Measurements from ENCODE around the gene AKAP11. TPM values are rescaled to one million over a fixed set of nuclear protein-coding genes. Genes with fewer than 3 reads are reported as not detected.

AKAP11 gene
- polyA plus RNA-seq (2012; ENCODE audit: insufficient read length, low read depth) = 3.8 TPM

- TF ChIP-seq FOXP2 (optimal IDR thresholded peaks at IDR 0.05; ENCODE audit: borderline replicate concordance, extremely low read depth, extremely low read length, insufficient read depth) (no peak), SIN3A (IDR thresholded peaks at IDR 0.05; ENCODE audit: borderline replicate concordance, insufficient read depth, low read length) (no peak), TAF1 (IDR thresholded peaks at IDR 0.05; ENCODE audit: borderline replicate concordance, insufficient read depth, low read length) (no peak), REST (IDR thresholded peaks at IDR 0.05; ENCODE audit: insufficient read depth in 1 of 2, low read depth in 2 of 2, low read length in 2 of 2) (no peak), POLR2AphosphoS5 (IDR thresholded peaks at IDR 0.05; ENCODE audit: low read depth, low read length) (no peak)
Measured at GRCh38 chr13:42272115-42272803, at the start of gene AKAP11. AKAP11 (plus strand) TSS chr13:42272152; CDS start chr13:42286349, 14,197 bp downstream.

- TF ChIP-seq TAF1 (IDR thresholded peaks at IDR 0.05; ENCODE audit: borderline replicate concordance, insufficient read depth, low read length) = no peak
- TF ChIP-seq POLR2AphosphoS5 (IDR thresholded peaks at IDR 0.05; ENCODE audit: low read depth, low read length) = no peak
- no peak for TF ChIP-seq FOXP2 (optimal IDR thresholded peaks at IDR 0.05; ENCODE audit: borderline replicate concordance, extremely low read depth, extremely low read length, insufficient read depth)
- TF ChIP-seq REST (IDR thresholded peaks at IDR 0.05; ENCODE audit: insufficient read depth in 1 of 2, low read depth in 2 of 2, low read length in 2 of 2) = no peak
- TF ChIP-seq SIN3A (IDR thresholded peaks at IDR 0.05; ENCODE audit: borderline replicate concordance, insufficient read depth, low read length) = no peak
Measured at GRCh38 chr13:42223681-42224080, 48.3 kb upstream of the AKAP11 start.

- TF ChIP-seq FOXP2 (optimal IDR thresholded peaks at IDR 0.05; ENCODE audit: borderline replicate concordance, extremely low read depth, extremely low read length, insufficient read depth) (no peak), POLR2AphosphoS5 (IDR thresholded peaks at IDR 0.05; ENCODE audit: low read depth, low read length) (no peak), REST (IDR thresholded peaks at IDR 0.05; ENCODE audit: insufficient read depth in 1 of 2, low read depth in 2 of 2, low read length in 2 of 2) (no peak), SIN3A (IDR thresholded peaks at IDR 0.05; ENCODE audit: borderline replicate concordance, insufficient read depth, low read length) (no peak), TAF1 (IDR thresholded peaks at IDR 0.05; ENCODE audit: borderline replicate concordance, insufficient read depth, low read length) (no peak)
Measured at GRCh38 chr13:42225051-42225450, 46.9 kb upstream of the AKAP11 start.

GRCh38 chr13:42228527-42228926 is 43.4 kb upstream of the AKAP11 start:
- TF ChIP-seq SIN3A (IDR thresholded peaks at IDR 0.05; ENCODE audit: borderline replicate concordance, insufficient read depth, low read length) (no peak), TAF1 (IDR thresholded peaks at IDR 0.05; ENCODE audit: borderline replicate concordance, insufficient read depth, low read length) (no peak), REST (IDR thresholded peaks at IDR 0.05; ENCODE audit: insufficient read depth in 1 of 2, low read depth in 2 of 2, low read length in 2 of 2) (no peak), POLR2AphosphoS5 (IDR thresholded peaks at IDR 0.05; ENCODE audit: low read depth, low read length) (no peak), FOXP2 (optimal IDR thresholded peaks at IDR 0.05; ENCODE audit: borderline replicate concordance, extremely low read depth, extremely low read length, insufficient read depth) (no peak)
